HG03060 (cell line): Measurements from ENCODE around the gene SREBF1.

Source experiments
- ATAC-seq: cut with Tn5 transposase; IDR thresholded peaks from one replicate; pipeline ENCODE4 v1.9.1; 2021; ENCODE audit warnings: low read depth, moderate number of reproducible peaks; ENCODE audit not compliant: unreplicated experiment

The SREBF1 gene

DNA sequence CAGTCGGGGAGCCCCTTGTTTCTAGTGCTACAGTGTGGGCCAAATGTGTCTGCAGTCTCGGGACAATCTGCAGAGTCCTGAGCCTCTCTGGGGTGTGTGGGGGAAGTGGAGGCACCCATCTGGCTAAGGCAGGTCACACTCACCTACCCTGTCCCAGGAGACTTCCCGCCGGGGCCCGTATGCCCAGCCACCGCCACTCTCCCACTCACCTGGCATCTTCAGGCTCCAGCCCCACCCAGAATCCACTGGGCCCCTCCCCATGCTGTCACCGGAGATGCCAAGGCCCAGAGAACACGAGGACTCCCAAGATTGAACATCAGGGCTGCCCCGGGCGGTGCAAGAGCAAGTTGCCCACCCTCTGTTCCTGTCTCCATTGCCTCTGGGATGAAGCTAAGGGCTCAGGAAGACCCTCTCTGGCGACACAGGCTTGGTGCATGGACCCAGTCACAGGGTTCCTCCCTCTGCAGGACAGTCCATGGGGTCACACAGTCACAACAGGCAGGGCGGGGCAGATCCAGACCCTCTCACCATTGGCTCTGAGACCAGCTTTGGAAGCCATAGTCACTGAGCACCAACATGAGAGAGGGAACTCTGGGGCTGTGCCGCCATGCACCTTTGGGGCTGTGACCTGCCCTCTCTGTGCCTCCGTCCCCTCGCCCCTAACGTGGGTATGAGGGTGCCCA is 38.1 kb downstream of the SREBF1 start:
- no peak for ATAC-seq

DNA sequence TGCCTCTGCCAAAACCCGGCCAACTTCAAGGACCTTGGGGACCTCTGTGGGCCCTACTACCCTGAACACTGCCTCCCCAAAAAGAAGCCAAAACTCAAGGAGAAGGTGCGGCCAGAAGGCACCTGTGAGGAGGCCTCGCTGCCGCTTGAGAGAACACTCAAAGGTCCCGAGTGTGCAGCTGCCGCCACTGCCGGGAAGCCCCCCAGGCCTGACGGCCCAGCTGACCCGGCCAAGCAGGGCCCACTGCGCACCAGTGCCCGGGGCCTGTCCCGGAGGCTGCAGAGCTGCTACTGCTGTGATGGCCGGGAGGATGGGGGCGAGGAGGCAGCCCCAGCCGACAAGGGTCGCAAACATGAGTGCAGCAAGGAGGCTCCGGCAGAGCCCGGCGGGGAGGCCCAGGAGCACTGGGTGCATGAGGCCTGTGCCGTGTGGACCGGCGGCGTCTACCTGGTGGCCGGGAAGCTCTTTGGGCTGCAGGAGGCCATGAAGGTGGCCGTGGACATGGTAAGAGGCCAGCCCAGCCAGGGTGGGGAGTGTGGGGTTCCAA is 38.7 kb downstream of the SREBF1 start:
- no peak for ATAC-seq

DNA sequence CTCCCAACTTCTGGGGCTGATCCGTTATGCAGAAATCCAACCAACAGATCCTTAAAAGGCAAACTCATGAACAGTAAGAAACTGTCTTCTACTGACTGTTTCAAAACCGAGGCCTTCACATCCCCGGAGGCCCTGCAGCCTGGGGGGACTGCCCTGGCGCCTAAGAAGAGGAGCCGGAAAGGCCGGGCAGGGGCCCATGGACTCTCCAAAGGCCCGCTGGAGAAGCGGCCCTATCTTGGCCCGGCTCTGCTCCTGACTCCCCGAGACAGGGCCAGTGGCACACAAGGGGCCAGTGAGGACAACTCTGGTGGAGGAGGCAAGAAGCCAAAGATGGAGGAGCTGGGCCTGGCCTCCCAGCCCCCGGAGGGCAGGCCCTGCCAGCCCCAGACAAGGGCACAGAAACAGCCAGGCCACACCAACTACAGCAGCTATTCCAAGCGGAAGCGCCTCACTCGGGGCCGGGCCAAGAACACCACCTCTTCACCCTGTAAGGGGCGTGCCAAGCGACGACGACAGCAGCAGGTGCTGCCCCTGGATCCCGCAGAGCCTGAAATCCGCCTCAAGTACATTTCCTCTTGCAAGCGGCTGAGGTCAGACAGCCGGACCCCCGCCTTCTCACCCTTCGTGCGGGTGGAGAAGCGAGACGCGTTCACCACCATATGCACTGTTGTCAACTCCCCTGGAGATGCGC is 39.5 kb downstream of the SREBF1 start:
- ATAC-seq: no peak

DNA sequence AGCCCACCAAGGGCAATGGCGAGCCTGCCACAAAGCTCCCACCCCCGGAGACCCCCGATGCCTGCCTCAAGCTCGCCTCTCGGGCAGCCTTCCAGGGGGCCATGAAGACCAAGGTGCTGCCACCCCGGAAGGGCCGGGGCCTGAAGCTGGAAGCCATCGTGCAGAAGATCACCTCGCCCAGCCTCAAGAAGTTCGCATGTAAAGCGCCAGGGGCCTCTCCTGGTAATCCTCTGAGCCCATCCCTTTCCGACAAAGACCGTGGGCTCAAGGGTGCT is 40.1 kb downstream of the SREBF1 start:
- ATAC-seq: no peak

DNA sequence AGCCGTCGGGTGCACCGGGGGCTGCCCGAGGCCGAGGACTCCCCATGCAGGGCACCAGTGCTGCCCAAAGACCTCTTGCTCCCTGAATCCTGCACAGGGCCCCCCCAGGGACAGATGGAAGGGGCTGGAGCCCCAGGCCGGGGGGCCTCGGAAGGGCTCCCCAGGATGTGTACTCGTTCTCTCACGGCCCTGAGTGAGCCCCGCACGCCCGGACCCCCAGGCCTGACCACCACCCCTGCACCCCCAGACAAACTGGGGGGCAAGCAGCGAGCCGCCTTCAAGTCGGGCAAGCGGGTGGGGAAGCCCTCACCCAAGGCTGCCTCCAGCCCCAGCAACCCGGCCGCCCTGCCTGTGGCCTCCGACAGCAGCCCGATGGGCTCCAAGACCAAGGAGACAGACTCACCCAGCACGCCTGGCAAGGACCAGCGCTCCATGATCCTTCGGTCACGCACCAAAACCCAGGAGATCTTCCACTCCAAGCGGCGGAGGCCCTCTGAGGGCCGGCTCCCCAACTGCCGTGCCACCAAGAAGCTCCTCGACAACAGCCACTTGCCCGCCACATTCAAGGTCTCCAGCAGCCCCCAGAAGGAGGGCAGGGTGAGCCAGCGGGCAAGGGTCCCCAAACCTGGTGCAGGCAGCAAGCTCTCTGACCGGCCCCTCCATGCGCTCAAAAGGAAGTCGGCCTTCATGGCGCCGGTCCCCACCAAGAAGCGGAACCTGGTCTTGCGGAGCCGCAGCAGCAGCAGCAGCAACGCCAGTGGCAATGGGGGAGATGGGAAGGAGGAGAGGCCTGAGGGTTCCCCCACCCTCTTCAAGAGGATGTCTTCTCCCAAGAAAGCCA is 40.6 kb downstream of the SREBF1 start:
- ATAC-seq: no peak

DNA sequence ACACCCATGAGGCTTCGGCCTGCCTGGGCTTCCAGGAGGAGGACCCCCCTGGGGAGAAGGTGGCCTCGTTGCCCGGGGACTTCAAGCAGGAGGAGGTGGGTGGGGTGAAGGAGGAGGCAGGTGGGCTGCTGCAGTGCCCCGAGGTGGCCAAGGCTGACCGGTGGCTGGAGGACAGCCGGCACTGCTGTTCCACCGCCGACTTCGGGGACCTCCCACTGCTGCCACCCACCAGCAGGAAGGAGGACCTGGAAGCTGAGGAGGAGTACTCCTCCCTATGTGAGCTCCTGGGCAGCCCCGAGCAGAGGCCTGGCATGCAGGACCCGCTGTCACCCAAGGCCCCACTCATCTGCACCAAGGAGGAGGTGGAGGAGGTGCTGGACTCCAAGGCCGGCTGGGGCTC is 41.5 kb downstream of the SREBF1 start:
- no peak for ATAC-seq

DNA sequence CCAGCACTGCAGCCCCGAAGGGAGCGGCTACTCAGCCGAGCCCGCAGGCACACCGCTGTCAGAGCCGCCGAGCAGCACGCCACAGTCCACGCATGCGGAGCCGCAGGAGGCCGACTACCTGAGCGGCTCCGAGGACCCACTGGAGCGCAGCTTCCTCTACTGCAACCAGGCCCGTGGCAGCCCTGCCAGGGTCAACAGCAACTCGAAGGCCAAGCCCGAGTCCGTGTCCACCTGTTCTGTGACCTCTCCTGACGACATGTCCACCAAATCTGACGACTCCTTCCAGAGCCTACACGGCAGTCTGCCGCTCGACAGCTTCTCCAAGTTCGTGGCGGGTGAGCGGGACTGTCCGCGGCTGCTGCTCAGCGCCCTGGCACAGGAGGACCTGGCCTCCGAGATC is 42.4 kb downstream of the SREBF1 start:
- no peak for ATAC-seq

DNA sequence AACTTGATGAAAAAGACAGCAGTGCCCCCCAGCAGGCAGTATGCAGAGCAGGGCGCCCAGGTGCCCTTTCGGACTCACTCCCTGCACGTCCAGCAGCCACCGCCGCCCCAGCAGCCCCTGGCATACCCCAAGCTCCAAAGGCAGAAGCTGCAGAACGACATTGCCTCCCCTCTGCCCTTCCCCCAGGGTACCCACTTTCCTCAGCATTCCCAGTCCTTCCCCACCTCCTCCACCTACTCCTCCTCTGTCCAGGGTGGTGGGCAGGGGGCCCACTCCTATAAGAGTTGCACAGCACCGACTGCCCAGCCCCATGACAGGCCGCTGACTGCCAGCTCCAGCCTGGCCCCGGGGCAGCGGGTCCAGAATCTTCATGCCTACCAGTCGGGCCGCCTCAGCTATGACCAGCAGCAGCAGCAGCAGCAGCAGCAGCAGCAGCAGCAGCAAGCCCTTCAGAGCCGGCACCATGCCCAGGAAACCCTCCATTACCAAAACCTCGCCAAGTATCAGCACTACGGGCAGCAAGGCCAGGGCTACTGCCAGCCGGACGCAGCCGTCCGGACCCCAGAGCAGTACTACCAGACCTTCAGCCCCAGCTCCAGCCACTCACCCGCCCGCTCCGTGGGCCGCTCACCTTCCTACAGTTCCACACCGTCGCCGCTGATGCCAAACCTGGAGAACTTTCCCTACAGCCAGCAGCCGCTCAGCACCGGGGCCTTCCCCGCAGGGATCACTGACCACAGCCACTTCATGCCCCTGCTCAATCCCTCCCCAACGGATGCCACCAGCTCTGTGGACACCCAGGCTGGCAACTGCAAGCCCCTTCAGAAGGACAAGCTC is 43.2 kb downstream of the SREBF1 start:
- ATAC-seq: no peak

DNA sequence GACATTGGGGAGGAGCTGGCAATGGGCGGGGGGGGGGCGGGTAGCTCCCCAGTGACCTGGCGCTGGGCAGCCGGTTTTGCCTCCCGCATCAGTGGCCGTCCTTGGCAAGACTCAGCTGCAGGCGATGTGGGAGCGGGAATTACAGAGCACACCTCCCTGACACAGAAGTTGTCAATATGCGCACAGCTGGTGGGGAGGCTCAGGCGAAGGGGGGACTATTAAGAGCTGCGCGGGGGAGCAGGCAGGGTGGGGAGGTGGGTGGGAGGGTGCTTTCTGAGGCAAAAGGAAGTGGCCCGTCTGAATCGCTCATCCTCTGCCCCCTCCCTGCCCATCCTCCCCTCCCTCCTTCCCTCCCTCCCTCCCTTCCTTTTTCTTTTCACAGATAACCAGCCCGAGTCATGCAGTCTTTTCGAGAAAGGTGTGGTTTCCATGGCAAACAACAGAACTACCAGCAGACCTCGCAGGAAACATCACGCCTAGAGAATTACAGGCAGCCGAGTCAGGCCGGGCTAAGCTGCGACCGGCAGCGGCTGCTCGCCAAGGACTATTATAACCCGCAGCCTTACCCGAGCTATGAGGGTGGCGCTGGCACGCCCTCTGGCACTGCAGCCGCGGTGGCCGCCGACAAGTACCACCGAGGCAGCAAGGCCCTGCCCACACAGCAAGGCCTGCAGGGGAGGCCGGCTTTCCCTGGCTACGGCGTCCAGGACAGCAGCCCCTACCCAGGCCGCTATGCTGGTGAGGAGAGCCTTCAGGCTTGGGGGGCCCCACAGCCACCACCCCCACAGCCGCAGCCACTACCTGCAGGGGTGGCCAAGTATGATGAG is 44.0 kb downstream of the SREBF1 start:
- no peak for ATAC-seq

DNA sequence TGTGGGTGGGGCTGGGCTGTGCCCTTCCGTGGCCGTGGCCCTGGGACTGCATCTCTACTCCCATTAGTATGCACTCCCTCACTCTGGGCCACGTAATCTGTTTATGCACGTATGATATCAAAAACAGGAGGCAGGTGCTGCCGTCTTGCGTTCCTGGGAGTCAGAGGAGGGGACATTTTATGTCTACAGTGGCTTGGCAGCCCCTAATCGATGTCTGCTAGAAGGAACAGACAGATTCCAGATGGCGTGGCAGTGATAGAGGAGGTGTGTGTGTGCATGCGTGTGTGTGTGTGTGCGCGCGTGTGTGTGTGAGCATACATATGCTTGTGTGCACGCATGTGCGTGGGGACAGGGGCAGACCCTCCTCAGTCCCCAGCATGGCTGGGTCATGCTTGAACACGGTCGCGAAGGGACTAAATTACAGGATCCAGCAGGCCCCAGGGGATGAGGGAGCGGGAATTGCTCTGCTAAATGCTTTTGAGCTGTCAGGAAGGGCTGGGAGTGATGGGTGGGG is 44.7 kb downstream of the SREBF1 start:
- no peak for ATAC-seq

DNA sequence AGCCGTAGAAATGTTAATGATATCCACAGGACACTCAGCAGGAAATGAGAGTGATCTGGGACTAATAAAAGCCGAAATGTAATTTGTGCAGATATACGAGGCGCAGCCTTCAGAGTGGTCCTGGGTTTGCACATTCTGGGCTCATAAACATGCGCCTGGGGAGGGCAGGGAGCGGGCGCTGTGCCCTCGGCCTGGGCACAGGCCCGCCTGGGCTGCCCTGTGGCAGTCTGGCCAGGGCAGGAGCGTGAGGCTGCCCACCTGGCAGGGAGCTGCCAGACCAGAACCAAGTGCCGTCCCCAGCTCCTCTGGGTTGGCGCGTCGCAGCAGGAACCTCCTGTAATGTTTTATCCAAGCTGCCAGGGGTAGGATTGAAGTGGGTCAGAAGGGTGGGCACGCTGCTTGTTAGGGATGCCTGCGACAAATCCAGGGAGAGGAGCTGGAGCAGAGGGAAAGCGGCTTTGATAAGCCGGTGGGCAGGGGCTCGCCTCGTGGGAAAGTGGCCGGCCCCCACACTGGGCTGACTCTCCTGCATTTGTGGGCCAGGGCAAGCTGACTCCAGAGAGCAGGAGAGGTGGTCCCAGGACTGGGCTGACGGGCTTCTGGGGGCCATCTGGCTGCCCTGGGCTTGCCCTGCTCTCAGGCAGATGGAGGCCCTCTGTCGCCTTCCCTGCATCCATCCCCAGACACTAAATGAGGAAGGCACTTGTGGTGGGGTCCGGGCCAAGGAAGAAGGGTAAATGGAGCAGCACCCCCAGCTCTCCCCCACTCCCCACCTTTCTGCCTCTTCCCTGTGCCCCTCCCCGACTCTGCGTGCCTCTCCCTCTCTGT is 45.9 kb downstream of the SREBF1 start:
- no peak for ATAC-seq

DNA sequence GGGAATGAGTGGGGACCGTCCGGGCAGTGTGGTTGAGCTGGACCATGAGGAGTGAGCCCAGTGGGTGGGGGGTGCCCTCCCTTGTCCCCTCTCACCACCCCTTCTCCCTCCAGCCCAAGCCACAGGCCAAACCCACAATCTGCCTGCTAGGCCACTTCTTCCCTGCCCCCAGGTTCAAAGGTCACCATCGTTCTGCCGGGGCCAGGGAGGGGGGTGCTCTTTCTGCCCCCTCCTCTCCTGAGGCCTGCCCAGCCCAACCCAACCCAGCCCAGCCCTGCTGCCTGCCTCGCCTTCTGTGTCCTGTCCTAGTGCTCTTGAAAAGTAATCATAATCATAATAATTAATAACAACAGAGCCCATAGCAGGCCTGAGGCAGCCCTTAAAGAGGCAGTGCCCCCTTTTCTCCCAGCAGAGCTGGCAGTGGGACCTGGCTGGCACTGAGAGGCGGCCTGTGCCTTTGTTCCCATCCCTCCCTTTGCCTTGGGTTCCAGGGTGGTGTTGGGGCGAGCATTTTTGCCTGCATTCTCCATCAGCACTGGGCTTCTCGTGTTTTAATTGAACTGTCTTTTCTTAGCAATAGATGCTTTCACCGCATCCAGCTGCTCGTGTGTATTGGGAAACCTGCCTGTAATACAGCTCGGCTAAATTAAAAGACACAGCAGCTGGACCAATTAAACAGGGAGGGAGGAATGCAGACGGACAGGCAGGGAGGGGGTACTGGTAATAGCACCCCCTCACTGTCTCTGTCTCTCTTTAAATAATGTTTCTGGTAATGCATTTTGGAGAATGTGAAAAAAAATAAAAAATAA is 46.8 kb downstream of the SREBF1 start:
- no peak for ATAC-seq

DNA sequence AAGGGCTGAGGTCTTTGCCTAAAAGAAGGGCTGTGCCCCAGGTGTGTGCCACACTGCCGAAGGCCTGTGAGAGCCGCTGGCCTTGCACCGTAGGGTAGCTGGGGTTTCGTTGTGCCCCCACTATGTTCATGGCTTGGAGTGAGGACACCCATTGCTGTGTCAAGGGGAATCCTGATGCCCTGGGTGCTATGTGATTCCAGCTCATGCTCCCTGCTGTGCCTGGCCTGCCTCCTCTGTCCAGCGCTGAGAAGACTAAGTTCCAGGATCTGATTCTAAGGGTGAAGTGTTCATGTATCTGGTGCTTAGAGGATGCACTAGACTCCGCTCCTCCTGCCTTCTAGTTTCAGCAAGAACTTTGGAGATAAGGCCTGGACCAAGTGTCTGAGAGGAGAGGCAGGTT is 47.4 kb downstream of the SREBF1 start:
- ATAC-seq: no peak

DNA sequence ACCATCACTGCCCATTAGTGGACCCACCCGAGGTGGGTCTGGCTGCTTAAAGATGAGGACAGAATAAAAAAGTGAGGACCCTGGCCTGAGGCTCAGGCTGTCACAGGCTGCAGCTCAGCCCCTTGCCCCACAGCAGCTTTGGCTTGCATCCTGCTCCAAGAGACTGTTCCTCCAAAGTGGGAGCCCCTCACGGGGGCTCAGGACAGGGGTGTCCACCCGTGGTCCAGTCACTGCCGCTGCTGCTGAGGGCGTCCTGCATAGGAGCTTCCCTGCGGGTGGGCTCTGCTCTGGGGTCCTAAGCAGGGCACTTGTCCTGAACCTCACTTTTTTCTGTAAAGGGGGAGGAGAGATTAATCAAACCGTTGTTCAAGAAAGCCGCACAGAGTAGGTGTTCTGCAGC is 47.8 kb downstream of the SREBF1 start:
- no peak for ATAC-seq

DNA sequence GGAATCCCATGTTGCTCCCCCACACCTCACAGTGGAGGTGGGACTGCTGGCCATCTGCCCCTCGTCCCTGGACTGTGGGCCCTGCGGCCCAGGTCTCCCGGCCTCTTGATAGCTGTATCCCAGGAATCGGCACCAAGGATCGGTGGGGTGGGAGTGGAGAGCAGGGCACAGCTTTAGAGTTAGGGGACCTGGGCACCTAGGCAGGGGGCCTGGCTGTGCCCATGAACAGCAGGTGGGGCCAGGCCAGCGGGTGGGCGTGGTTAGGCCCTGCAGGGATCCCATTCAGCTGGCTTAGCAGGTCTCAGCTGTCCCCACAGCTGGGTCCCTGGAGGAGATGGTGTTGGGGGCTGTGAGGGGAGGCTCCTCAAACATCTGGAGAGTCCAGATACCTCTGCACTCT is 49.2 kb downstream of the SREBF1 start:
- no peak for ATAC-seq

DNA sequence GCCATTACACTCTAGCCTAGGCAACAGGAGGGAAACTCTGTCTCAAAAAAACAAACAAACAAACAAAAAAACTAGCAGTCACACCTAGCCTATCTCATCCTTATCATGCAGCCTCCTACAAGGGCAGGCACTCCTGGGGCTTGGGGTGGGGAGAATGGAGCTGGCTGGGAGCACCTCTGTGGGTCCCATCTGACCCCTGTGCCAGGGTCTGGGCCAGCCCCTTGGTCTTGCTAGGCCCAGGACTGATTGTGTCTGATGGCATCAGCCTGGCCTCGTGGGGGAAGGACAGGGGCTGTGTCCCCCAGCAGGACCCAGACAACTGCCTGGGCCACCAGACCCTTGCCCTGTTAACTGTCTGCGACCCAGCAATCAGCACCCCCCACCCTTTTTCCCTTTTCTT is 49.8 kb downstream of the SREBF1 start:
- no peak for ATAC-seq

DNA sequence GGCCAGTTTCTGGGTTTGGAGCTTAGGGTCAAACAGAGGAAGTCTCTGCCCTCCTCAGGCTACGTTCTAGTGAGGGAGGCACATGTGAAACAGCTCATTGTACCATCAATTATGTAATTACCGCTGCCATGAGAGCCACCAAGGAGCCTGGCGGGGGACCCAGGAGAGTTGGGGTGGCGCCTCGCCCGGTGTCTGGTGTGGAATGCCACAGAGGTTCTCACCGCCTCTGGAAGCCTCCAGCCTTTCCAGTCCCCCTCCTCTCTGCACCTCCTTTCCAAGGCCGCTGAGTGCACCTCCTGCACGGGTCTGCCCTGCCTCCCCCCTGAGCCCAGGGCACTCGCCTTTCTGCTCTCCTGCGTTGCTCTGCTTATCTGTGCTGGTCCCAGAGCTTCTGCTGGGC is 51.4 kb downstream of the SREBF1 start:
- no peak for ATAC-seq
